DND-41 (cell line): Measurements from ENCODE around the gene SWAP70.

Experiments used
- ATAC-seq: fragments of 200-7000 bp; cut with Tn5 transposase; 3 replicates; pipeline ENCODE4 v1.9.1; 2021; ENCODE audit warnings: low read depth; ENCODE audit not compliant: insufficient read depth
- DNase-seq: peaks from one replicate; pipeline ENCODE4 v3.0.0-alpha.2; 2020
- H2AFZ ChIP-seq: 2 replicates; pipeline ENCODE4 v1.6.0; 2012; ENCODE audit warnings: low read depth, low read length
- H3K27ac ChIP-seq: 2 replicates; pipeline ENCODE4 v1.5.1; 2012; ENCODE audit warnings: low read length, inconsistent platforms
- H3K27me3 ChIP-seq: fragments of 200-600 bp; sonication (generic); 2 replicates; pipeline ENCODE4 v1.6.0; 2012; ENCODE audit warnings: low read length, mild to moderate bottlenecking, inconsistent platforms; ENCODE audit not compliant: insufficient read depth, poor library complexity
- H3K36me3 ChIP-seq: 2 replicates; pipeline ENCODE4 v1.5.1; 2012; ENCODE audit warnings: low read length, inconsistent platforms; ENCODE audit not compliant: insufficient read depth
- H3K4me1 ChIP-seq: 2 replicates; pipeline ENCODE4 v1.5.1; 2012; ENCODE audit warnings: mild to moderate bottlenecking, low read length; ENCODE audit not compliant: insufficient read depth
- H3K4me2 ChIP-seq: 2 replicates; pipeline ENCODE4 v1.6.0; 2012; ENCODE audit warnings: mild to moderate bottlenecking, moderate library complexity, low read length, inconsistent platforms; ENCODE audit not compliant: insufficient read depth
- H3K4me3 ChIP-seq, 2 experiments: fragments of 200-600 bp in 1 of 2; shearing (Covaris generic) in 1 of 2; 2 replicates each; pipeline ENCODE4 v1.5.1; 2012 to 2016; ENCODE audit warnings: inconsistent platforms in 2 of 2, low read length in 2 of 2, mild to moderate bottlenecking in 2 of 2, low read depth in 1 of 2, moderate library complexity in 1 of 2
- H3K79me2 ChIP-seq: 2 replicates; pipeline ENCODE4 v1.6.0; 2012; ENCODE audit warnings: low read length, inconsistent platforms; ENCODE audit not compliant: insufficient read depth
- H3K9ac ChIP-seq: 2 replicates; pipeline ENCODE4 v1.6.0; 2012; ENCODE audit warnings: low read depth, mild to moderate bottlenecking, inconsistent platforms, low read length, moderate library complexity
- H3K9me3 ChIP-seq: 2 replicates; pipeline ENCODE4 v1.5.1; 2012; ENCODE audit warnings: low read length, moderate library complexity, mild to moderate bottlenecking, inconsistent platforms; ENCODE audit not compliant: insufficient read depth, severe bottlenecking
- H4K20me1 ChIP-seq: 2 replicates; pipeline ENCODE4 v1.6.0; 2012; ENCODE audit warnings: low read length; ENCODE audit not compliant: insufficient read depth
- CTCF ChIP-seq: IDR thresholded peaks from 2 replicates; pipeline ENCODE4 v1.5.1; 2012; ENCODE audit warnings: borderline replicate concordance, low read length, moderate library complexity, mild to moderate bottlenecking; ENCODE audit not compliant: poor library complexity, severe bottlenecking; ENCODE audit errors: extremely low read depth
- EZH2 ChIP-seq: IDR thresholded peaks from 3 replicates; pipeline ENCODE4 v1.6.1; 2012; ENCODE audit warnings: borderline replicate concordance, low read depth, mild to moderate bottlenecking, moderate library complexity, low read length, inconsistent platforms; ENCODE audit not compliant: severe bottlenecking

Gene SWAP70

GRCh38 chr11:9772218-9772617 lies 108.3 kb downstream of the SWAP70 start:
- no peaks in the 10 kb centered on the region for H4K20me1 ChIP-seq
- TF ChIP-seq CTCF (no peak), EZH2 (no peak)
- no peaks in the 10 kb centered on the region for H3K27me3 ChIP-seq
- ATAC-seq (no peak), DNase-seq (no peak)
- H2AFZ ChIP-seq = no peak overlapping the region
- no peaks in the 10 kb centered on the region for H3K4me1 ChIP-seq
- no peaks in the 10 kb centered on the region for H3K36me3 ChIP-seq
- H3K9ac ChIP-seq = no peak overlapping the region
- no peak overlapping the region for H3K27ac ChIP-seq
- no peak overlapping the region for H3K4me2 ChIP-seq
- H3K4me3 ChIP-seq = no peak overlapping the region
- H3K9me3 ChIP-seq = no peaks in the 10 kb centered on the region
- no peaks in the 10 kb centered on the region for H3K79me2 ChIP-seq

GRCh38 chr11:9773524-9773923 lies 109.6 kb downstream of the SWAP70 start:
- DNase-seq (no peak), ATAC-seq (no peak)
- Histone ChIP-seq H3K4me2 (no peak overlapping the region), H3K27ac (no peak overlapping the region), H2AFZ (no peak overlapping the region), H3K27me3 (no peaks in the 10 kb centered on the region), H3K79me2 (no peaks in the 10 kb centered on the region), H3K4me1 (no peaks in the 10 kb centered on the region), H3K4me3 (no peak overlapping the region), H3K9me3 (no peaks in the 10 kb centered on the region), H3K36me3 (0 out of 2 replicates have a peak, but pooled peaks cover 5% of the 10 kb centered on the region), H4K20me1 (no peaks in the 10 kb centered on the region), H3K9ac (no peak overlapping the region)
- no peak for TF ChIP-seq EZH2

- Histone ChIP-seq H3K4me2 (no peak overlapping the region), H3K4me1 (no peaks in the 10 kb centered on the region), H3K4me3 (no peak overlapping the region), H3K27ac (no peak overlapping the region), H2AFZ (no peak overlapping the region), H3K9me3 (no peaks in the 10 kb centered on the region), H3K79me2 (no peaks in the 10 kb centered on the region), H3K27me3 (no peaks in the 10 kb centered on the region), H3K36me3 (peaks cover 6% of the 10 kb centered on the region; the same call in 1 of the 2 replicates), H3K9ac (no peak overlapping the region), H4K20me1 (no peaks in the 10 kb centered on the region)
- no peak for ATAC-seq
- TF ChIP-seq CTCF = no peak
- TF ChIP-seq EZH2 = no peak
- no peak for DNase-seq
Observed at GRCh38 chr11:9774109-9774508, 110.2 kb downstream of the SWAP70 start.

- Histone ChIP-seq H3K27me3 (no peaks in the 10 kb centered on the region), H3K4me3 (no peak overlapping the region), H3K9me3 (no peaks in the 10 kb centered on the region), H3K9ac (no peak overlapping the region), H3K4me2 (no peak overlapping the region), H3K4me1 (no peaks in the 10 kb centered on the region), H2AFZ (no peak overlapping the region), H3K27ac (no peak overlapping the region), H3K79me2 (no peaks in the 10 kb centered on the region), H3K36me3 (peaks cover 12% of the 10 kb centered on the region; the same call in 1 of the 2 replicates), H4K20me1 (no peaks in the 10 kb centered on the region)
- TF ChIP-seq EZH2 = no peak
- TF ChIP-seq CTCF = no peak
- ATAC-seq (no peak), DNase-seq (no peak)
Observed at GRCh38 chr11:9774591-9775397, 110.9 kb downstream of the SWAP70 start.
